Kidney (tissue), 14 donors: ENCODE results near the gene TUBB4A. TPM values are rescaled to one million over a fixed set of nuclear protein-coding genes. Genes with fewer than 3 reads are reported as not detected.

Experiments used
- DNase-seq, 5 donors: peaks; one replicate each; pipeline ENCODE4 v3.0.0-alpha.2; 2013 to 2020
- FAIRE-seq: peaks from 2 replicates; lab custom pipeline; 2012; peaks lifted over from hg19 to GRCh38; lab: Jason Lieb, UNC
- H3K27ac ChIP-seq, 2 donors: one replicate each; pipeline ENCODE4 v1.7.0; 2013; ENCODE audit warnings: low read depth in 2 of 2, low read length in 2 of 2, inconsistent platforms in 1 of 2
- H3K27me3 ChIP-seq: one replicate; pipeline ENCODE4 v1.7.1; 2013; ENCODE audit warnings: low read length, inconsistent platforms; ENCODE audit not compliant: control insufficient read depth, insufficient read depth
- H3K36me3 ChIP-seq, 3 donors: one replicate each; pipeline versions ENCODE4 v1.7.0 to v1.7.1; 2013; ENCODE audit warnings: low read length in 3 of 3, control low read depth in 1 of 3, inconsistent platforms in 1 of 3; ENCODE audit not compliant: insufficient read depth in 3 of 3, control insufficient read depth in 2 of 3
- H3K4me1 ChIP-seq, 3 donors: one replicate each; pipeline versions ENCODE4 v1.7.0 to v1.7.1; 2013; ENCODE audit warnings: low read length in 3 of 3, inconsistent platforms in 1 of 3, low read depth in 1 of 3; ENCODE audit not compliant: control insufficient read depth in 2 of 3, insufficient read depth in 2 of 3
- H3K4me3 ChIP-seq, 3 donors: one replicate each; pipeline versions ENCODE4 v1.7.0 to v1.8.1; 2013; ENCODE audit warnings: low read length in 3 of 3, control low read depth in 1 of 3, inconsistent platforms in 1 of 3
- H3K9ac ChIP-seq, 3 donors: one replicate each; pipeline versions ENCODE4 v1.7.0 to v1.7.1; 2013; ENCODE audit warnings: low read length in 3 of 3, control low read depth in 1 of 3, inconsistent platforms in 1 of 3
- H3K9me3 ChIP-seq, 3 donors: one replicate each; pipeline versions ENCODE4 v1.7.0 to v1.7.1; 2013; ENCODE audit warnings: low read length in 3 of 3, control low read depth in 1 of 3, inconsistent platforms in 1 of 3; ENCODE audit not compliant: control insufficient read depth in 2 of 3, insufficient read depth in 1 of 3
- intact Hi-C: fragments of 100-400 bp; cut with DNase I; formaldehyde crosslinking; loops from one replicate; pipeline ENCODE4 v1.11.1; 2022
- polyA plus RNA-seq: library from polyadenylated mRNA; stranded (reverse); fragments of 350-450 nt; fragmentation: Illumina TruSeq; extraction: RNeasy Lipid Tissue Mini Kit (QIAGEN cat#74804); gene quantifications from one replicate; pipeline ENCODE4 v1.2.3, GENCODE V29; 2014; ENCODE audit warnings: low read depth, low replicate concordance; ENCODE audit not compliant: insufficient read depth
- total RNA-seq: library from RNA; stranded (reverse); fragmentation: NEBNext Ultra II Directional; extraction: Animal tissue kit (Norgen Biotek cat#: 25700); gene quantifications from one replicate; pipeline ENCODE4 v1.2.1, GENCODE V29; 2021
- TF ChIP-seq, protein P1 (sequence below): IDR thresholded peaks from 3 replicates; pipeline ENCODE4 v1.5.1; 2012; ENCODE audit warnings: mild to moderate bottlenecking, moderate library complexity, borderline replicate concordance; ENCODE audit not compliant: insufficient read depth; ENCODE audit errors: extremely low read depth
- donor health status: control.
- donor health status: control.
- donor health status: control.
- donor health status: control.
- donor health status: control.
- donor health status: DM: yes; HTN: yes; CAD: no.
- donor health status: Normal renal cell carcinoma (clear cell type).

Gene TUBB4A
- total and polyA plus RNA-seq, 2 donors from 2014 or later, result 4.4 to 11.3 TPM

GRCh38 chr19:6484831-6485230, 17.3 kb downstream of the TUBB4A start:
- no peak overlapping the region for H3K27ac ChIP-seq
- TF ChIP-seq, protein P1, sequence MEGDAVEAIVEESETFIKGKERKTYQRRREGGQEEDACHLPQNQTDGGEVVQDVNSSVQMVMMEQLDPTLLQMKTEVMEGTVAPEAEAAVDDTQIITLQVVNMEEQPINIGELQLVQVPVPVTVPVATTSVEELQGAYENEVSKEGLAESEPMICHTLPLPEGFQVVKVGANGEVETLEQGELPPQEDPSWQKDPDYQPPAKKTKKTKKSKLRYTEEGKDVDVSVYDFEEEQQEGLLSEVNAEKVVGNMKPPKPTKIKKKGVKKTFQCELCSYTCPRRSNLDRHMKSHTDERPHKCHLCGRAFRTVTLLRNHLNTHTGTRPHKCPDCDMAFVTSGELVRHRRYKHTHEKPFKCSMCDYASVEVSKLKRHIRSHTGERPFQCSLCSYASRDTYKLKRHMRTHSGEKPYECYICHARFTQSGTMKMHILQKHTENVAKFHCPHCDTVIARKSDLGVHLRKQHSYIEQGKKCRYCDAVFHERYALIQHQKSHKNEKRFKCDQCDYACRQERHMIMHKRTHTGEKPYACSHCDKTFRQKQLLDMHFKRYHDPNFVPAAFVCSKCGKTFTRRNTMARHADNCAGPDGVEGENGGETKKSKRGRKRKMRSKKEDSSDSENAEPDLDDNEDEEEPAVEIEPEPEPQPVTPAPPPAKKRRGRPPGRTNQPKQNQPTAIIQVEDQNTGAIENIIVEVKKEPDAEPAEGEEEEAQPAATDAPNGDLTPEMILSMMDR, result no peak
- intact Hi-C loops, result no loop called here
- no peaks in the 10 kb centered on the region for H3K9me3 ChIP-seq
- H3K9ac ChIP-seq, result no peak overlapping the region
- no peaks in the 10 kb centered on the region for H3K4me1 ChIP-seq
- no peak for DNase-seq
- H3K27me3 ChIP-seq, result no peaks in the 10 kb centered on the region
- no peak overlapping the region for H3K4me3 ChIP-seq
- FAIRE-seq, result no peak
- H3K36me3 ChIP-seq, result no peaks in the 10 kb centered on the region

DNA sequence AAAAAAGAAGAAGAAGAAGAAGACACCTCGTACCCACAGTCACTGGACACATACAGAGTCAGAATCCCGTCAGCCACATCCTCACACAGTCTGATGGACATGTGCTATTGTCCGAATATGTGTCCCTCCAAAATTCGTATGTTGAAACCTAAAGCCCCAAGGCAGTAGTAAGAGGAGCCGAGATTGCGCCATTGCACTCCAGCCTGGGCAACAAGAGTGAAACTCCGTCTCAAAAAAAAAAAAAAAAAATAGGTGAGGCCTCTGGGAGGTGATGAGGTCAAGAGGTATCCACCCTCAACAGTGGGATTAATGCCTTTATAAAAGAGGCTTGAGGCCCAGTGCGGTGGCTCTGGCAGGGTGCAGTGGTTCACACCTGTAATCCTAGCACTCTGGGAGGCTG, 17.9 kb downstream of the TUBB4A start:
- TF ChIP-seq, protein P1, result no peak
- H3K36me3 ChIP-seq, result no peaks in the 10 kb centered on the region
- H3K9me3 ChIP-seq, result no peaks in the 10 kb centered on the region
- no peaks in the 10 kb centered on the region for H3K4me1 ChIP-seq
- no peaks in the 10 kb centered on the region for H3K27me3 ChIP-seq
- FAIRE-seq (no peak), DNase-seq (no peak)
- H3K4me3 ChIP-seq, result no peak overlapping the region
- H3K9ac ChIP-seq, result no peak overlapping the region
- intact Hi-C loops, result no loop called here
- H3K27ac ChIP-seq, result no peak overlapping the region

- Histone ChIP-seq H3K9me3 (no peaks in the 10 kb centered on the region), H3K4me3 (no peak overlapping the region), H3K36me3 (no peaks in the 10 kb centered on the region), H3K27me3 (no peaks in the 10 kb centered on the region), H3K4me1 (no peaks in the 10 kb centered on the region), H3K9ac (no peak overlapping the region), H3K27ac (no peak overlapping the region)
- FAIRE-seq, result no peak
- DNase-seq, result no peak
- intact Hi-C loops, result no loop called here
- TF ChIP-seq, protein P1, result no peak
Observed at GRCh38 chr19:6483235-6483634, 18.9 kb downstream of the TUBB4A start.

- TF ChIP-seq, protein P1, result no peak
- intact Hi-C loops, result no loop called here
- H3K27ac ChIP-seq, result no peak overlapping the region
- FAIRE-seq (no peak), DNase-seq (no peak)
- H3K4me3 ChIP-seq, result no peak overlapping the region
- no peaks in the 10 kb centered on the region for H3K27me3 ChIP-seq
- no peaks in the 10 kb centered on the region for H3K36me3 ChIP-seq
- no peaks in the 10 kb centered on the region for H3K9me3 ChIP-seq
- H3K9ac ChIP-seq, result no peak overlapping the region
- H3K4me1 ChIP-seq, result no peaks in the 10 kb centered on the region
Observed at GRCh38 chr19:6482343-6482686, 19.8 kb downstream of the TUBB4A start.
